Measurements from ENCODE around the gene NFKBIA.

DNA sequence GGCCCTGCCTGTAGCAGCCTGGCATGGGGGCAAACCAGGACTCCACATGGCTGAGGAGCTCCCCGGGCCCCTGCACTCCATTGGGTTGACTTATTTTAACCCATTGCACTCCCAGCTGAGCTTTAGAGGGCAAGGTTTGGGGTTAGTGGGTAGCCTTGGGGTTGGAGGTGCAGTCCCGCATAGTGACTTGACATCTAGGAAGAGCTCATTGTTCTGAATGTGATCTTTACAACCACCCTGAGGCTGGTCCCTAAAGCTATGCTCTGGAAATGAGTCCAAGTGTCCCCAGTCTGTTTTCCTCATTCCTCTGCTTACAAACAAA lies 36.4 kb downstream of the NFKBIA start:
- no peak for TF ChIP-seq EP300 (IDR thresholded peaks at IDR 0.05)
- TF ChIP-seq CTCF (IDR thresholded peaks at IDR 0.05): no peak
